HG02943 (cell line): ENCODE data around the gene TGFBR1.

Experiments used
- ATAC-seq: cut with Tn5 transposase; IDR thresholded peaks from one replicate; pipeline ENCODE4 v1.9.1; 2021; ENCODE audit warnings: mild to moderate bottlenecking, low read depth, moderate library complexity; ENCODE audit not compliant: unreplicated experiment

Gene TGFBR1

DNA sequence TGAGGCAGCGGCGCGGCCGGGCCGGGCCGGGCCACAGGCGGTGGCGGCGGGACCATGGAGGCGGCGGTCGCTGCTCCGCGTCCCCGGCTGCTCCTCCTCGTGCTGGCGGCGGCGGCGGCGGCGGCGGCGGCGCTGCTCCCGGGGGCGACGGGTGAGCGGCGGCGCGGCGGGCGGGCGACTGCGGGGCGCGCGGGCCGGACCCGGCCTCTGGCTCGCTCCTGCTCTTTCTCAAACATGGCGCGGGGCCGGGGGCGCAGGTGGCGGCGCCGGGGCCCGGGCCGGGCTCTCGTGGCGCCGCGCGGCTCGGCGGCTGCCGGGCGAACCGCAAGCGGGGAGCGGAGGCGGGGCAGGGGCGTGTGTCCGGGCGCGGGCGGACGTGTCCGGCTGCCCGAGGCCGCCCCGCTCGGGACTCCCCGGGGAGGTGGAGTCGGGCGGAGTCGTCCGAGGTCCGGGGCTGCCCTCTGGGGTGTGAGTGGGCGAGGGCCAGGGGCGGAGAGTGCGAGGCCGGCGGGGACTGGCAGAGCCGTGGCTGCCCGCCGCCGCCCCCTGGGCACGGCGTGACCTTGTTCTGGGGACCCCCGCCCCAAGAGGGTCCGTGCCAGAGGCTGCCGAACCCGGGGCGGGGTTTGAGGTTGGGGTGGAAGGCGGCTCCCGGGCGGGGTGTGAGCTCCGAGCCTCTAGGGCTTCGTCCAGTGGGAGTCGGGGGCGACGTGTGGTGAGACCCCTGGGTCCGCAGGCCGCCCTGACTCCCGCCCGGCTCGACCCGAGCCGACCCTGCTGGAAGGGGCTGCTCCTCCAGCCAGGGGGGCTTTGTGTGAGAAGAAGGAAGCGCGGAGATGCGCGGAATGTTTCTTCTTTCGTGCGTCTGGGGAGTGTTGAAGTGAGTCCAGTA lies 485 bp downstream of the TGFBR1 start:
- peak; percentile 48 for ATAC-seq

DNA sequence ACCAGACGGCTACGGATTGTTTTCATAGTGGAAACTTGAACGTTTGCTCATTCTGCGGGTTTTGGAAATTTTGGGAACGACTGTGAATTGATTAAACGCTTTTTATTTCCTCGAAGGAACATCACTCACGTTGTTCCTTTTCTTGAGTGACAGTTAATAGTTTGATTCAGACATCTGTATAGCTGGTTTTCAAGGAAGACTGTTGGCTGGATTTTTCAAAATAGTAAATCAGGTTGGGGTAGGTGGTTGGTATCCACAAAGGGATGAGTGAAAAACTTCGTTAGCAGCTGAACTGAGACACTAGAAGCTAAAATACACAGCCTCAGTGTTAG lies 1.1 kb downstream of the TGFBR1 start:
- no peak for ATAC-seq

DNA sequence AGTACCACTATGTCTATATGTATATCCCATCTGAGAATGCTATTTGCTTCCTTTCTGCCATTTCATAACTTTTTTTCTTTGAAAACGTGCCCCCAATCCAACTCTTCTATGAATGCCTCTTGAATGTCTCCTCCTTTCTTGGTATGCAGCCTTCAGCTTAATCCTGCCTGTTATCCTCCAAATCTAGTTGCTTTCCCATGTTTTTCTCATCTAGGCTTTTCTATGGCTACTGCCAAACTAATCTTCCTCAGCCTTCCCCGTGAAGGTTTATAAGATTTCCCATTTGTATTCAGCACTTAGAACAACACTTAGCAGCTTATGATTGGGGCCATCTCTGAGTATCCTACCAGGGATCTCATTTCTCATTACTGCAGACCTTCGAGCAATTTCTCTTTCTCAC lies 2.5 kb downstream of the TGFBR1 start:
- no peak for ATAC-seq

DNA sequence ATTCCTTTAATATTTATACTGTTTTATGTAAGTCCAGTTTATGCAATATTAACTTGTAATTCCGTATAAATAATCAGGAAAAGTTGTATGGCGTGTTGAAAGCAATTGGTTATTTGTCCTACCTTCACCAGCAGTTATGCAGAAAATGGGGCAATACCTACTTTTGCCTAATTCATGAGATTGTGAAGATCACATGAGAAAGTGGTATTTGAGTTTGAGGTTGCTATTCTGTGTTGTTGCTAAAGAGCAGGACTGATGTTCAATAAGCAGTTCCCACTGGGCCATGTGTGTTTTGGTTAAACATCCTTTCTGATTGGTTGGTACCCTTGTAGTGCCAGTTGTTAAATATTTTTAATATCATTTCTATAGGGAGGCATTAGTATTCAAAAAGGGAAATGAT lies 3.2 kb downstream of the TGFBR1 start:
- ATAC-seq, result no peak

DNA sequence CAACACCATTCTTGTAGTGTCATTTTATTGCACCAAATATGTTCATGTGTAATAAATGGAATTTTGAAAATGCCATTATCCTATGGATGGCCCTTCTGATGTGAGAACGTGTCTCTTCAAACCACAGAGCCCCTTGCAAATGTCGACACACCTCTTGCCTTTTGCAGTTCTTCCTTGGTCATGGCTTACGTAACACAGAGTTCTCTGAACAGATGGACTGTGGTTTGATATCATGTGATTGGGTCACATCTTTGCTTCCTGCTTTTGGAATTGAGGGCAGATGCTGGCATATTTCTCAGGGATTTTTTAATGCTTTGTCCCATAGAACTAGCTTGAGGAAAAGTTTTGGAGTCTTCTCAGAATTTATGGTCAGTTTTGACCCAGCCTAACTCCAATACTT lies 4.6 kb downstream of the TGFBR1 start:
- no peak for ATAC-seq

DNA sequence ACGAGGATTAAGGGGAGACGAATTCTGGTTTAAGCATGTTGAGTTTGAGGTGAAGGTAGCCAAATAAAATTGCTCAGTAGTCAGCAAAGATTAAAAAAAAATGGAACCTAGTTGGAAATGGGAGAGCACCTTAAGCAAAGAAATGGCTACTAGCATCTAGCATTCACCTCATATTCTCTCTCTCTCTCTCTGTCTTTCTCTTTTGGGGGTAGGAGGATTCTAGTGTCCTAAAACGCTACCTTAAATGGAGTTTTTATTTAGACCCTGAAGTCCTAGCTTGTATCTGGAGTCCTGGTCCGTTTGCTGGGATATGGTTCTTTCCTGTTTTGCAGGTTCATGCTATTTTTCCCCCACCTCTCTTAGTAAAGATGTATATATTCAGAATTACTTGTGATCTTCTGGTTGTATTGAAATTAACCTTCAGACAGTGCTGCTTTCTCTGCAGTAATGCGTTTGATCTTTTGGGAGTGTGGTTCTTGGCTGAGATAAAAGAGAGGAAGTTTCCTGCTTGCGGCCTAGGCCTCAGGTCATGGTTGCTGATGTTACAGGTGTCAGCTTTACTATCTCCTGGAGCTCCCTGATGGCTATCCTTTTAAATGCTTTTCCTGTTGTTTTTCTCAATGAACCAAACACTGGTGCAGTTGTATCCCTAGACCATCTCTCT lies 8.0 kb downstream of the TGFBR1 start:
- no peak for ATAC-seq

DNA sequence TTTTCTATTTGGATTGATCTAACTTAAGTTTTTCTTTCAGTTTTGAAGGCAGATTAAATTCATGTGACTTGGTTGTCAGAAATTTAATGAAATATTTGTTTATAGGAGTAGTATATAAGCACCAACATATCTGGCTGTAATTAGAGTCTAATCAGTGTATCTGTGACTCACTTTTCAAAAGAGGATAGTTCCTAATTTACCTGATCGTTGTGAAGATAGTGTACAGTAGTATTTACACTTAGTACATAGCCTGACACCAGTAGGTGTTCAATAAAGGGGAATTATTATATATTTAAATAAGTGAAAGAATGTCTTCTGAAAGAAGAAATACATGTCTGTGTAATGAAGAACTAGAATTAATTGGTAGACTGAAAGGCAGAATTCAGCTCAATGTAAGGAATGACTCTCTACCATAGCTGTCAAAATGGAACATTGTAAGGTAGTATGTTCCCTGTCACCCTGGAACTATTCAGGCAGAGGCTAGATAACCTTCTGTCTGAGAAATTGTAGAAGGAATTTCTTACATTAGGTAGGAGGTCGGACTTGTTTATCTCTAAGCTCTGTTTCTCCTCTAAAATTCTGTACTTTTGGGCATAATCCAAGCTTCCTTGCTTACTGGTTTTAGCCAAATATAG lies 8.6 kb downstream of the TGFBR1 start:
- ATAC-seq, result no peak

DNA sequence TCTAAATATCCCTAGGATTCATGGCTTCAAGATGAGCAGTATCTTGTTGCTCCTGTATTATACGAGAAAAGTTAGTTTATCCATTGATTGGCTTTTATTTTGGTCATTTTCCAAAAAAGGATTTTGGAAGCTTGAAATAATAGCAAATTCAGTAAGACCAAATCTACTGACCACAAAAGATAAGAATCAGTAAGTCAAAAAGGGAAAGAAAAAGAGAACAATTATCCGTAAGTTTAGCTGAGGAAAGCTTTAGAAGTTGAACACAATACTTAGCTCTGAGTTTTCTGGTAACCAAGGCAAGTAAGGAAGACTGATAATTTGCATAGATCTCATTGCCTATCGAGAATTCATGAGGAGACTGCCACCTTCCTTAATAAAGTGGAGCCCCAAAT lies 9.1 kb downstream of the TGFBR1 start:
- ATAC-seq, result no peak

DNA sequence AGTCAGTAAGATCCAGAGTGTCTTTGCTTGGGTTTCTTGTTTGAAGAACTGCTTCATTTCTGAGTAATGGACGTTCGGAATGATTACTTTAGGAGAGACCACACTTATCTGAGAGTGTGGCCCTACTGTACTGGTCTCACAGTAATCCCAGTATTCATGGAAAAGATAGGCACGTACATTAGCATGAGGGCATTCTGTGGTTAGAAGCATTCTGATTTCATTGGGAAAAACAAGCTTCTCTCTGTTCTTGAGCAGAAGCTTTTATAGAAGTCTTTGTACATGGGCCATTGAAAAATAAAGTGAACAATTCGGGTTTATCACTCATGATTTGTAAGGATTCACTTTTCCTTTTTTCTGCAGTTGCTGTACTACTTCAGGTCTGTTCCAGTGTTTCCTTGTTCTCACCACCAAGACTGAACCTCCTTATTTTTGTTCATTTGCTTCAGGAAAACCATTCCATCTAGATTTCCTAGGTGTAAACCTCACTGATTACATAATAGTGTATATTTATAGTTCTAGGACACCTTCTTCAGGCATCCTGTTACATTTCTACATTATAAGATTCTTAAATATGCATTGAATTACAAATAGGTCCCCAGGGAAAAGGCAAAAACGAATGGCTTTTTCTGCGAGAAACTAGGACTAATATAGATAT lies 10.1 kb downstream of the TGFBR1 start:
- no peak for ATAC-seq

DNA sequence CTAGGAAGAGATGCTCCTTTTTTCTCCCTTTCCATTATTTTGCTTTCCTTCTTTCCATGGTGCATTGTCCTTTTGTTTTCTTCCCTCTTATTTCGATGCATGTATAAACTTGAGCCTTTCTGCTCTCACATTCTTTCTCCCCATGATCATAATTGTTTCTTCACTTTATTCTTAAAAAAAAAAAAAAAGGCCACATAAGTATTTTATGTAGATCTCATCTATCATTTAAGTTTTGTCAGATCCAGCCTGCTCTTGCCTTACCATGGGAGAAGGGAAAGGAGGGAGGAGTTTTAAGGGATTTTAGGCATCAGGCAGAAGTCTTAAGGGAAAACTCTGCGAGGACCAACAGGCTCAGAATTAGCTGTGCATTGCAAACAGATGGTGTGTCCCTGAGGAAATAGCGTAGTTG lies 11.1 kb downstream of the TGFBR1 start:
- ATAC-seq, result no peak

DNA sequence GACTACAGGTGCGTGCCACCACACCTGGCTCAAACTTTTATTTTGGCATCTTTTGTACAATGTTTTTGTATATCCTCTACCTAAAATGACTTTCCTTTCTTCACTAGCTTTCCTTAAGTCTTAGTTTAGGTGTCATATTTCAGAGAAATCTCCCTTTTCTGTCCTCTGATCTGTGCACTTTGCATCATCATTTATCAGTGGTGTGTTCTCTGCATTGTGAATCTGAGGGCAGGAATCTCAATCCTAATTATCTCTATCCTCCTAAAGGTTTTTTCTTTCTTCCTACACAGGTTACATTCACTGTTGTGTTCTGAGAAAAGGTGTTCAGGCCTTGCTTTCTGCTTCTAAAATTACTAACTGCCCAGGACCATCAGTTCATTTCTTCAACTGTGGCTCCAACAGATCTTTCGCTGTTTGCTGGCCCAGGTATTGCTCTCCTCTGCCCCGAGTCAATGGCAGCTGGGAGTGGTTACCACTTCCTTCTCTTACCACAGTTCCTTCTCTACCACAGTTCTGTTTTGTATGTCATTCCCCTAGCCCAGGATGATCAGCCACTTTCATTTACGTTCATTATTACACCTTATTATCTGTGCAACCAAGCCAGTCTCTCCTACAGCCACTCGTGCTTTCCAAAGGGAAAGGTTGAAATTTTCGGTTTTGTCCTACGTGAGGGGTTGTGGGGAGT lies 14.0 kb downstream of the TGFBR1 start:
- ATAC-seq, result peak; percentile 98

DNA sequence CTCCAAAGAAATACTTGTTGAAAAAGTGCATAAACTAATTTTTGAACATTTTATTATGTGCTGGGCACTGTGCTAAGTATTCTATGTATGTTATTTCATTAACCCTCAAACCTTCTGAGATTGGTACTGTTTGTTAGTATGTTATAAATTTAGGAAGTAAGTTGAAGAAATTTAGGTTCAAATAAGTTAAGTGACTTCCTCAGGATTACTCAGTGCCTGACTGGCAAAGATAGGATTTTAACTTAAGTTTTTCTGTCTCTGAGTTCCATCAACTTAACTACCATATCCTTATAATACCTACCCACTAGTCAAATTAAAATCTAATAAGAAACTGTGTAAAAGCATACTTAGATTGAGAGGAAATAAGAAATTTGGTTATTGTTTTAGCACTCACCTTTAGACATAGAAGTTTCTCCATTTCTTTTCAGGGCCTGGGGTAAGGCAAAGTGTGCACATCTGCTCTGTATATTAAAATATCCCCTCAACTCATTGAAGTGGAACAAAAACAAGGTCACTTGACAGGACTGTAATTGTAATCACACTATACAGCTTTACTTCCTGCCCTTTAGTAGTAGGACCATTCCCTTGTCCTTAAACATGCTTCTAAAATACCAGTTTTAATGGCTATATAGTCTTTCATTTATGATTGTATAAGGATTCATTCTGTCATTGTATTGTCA lies 15.2 kb downstream of the TGFBR1 start:
- ATAC-seq, result no peak

DNA sequence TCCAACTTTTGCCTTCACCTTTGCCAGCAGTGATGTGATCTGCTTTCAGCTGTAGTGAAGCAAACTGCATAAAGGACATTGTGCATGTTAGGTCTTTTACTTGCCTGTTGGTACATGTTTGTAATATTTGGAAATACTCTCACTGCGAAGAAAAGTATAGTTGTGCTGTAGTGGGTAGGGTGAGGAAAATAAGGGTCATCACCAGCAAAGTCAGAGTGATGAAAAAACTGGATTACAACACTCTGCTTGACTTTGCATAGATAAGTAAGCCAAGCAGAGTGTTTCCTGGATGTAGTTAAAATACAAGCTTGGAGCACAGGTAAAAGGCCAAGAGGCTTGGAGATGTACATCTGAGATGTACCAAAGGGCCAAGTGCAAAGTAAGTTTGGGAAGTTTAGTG lies 16.7 kb downstream of the TGFBR1 start:
- ATAC-seq, result no peak

DNA sequence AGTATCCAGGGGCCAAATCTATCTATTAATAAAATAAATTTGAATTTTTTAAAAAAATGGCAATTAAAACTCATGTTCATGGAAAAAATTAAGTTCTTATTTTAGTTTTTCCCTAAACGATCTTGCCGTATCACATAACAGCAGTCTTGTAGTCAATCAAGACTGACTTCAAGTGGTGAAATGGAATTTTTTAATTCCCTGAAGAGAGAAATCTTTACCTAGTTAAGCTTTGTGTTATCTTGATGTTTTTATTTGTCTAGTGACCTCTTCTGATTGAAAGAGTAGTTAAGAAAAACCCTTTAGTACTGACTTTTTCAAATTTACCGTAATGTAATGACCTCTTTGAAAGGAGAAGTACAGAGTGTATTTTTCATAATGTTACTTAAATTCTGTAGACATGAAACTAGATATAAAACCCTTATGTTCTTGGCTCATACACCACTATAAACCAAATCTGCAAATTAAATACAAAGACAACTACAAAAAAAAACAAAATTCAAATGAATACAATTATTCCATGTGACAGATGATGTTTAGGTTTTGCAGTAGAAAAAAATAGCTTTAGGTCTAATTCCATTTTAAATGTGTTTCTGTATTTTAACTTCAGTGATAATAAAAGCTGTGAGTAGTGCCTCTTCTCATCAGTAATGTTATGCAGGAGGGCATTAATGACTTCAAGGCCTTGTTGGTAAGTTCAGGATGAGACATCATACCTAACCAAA lies 19.8 kb downstream of the TGFBR1 start:
- no peak for ATAC-seq

DNA sequence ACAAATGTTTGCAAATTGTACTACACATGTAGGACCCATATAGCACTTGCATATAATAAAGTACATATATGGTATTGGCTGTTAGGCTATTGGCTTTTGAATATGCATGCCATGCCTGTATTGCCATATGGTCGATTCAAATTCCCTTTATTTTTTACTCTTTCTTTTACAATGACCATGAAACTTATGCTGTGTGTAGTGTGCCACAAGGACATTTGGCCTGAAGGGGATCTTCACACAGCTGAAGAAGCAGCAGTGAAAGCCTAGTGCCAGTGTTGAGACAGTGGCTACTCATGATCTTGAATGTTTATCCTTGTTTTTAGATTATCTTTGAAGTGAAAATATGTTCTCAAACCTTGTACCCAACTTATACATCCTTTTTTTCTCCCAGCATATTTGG lies 20.5 kb downstream of the TGFBR1 start:
- ATAC-seq, result no peak

DNA sequence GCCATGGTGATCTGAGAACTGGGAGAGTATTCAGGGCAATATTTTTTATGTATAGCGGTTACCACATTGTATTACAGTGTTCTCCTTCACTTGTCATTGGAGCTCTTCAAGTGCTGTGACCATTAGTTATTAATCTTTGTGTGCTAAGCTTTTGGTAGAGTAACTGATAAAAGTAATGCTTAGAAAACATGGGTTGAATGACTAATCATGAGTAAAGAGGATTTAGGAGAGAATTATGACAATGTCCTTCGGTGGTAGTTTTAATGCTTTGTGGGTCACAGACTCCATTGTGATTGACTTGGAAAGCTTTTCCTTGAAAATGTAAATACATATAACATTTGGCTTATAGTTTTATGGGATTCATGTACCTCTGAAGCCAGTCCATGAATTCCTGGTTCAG lies 21.4 kb downstream of the TGFBR1 start:
- no peak for ATAC-seq

DNA sequence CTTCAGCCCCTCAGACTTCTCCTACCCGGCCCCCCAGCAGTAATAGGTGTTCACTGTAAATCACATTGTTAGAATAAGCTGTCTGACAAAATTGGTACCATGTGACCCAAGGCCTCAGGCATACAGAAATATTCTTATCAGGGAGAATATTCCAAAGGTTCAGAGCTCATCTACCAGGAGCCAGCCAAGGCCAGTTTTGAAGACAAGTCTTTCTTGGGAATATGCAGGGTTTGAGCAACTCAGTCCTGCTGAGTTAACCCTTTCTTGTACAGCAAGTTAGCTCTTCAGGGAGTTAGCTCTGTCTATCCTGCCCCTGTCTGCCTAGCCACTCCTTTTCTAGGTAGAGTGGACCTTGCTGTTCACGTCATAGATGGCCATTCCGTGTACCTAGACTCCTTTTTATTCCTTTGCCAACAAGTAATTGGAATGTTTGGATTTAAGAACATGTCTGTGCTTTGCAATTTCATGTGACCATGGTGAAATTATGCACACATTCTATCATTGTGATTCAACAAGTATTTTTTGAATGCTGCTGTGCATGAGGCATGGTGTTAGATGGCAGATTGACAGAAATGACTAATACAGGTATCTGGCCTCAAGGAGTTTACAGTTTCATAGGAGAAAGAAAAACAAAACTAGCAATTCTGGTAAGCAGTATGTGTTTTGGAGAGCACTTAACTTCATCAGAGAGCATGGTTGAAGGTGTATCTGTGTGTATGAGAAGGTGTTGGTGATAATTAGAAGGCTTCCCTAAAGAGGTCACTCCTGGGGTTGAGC lies 22.6 kb downstream of the TGFBR1 start:
- ATAC-seq, result no peak

DNA sequence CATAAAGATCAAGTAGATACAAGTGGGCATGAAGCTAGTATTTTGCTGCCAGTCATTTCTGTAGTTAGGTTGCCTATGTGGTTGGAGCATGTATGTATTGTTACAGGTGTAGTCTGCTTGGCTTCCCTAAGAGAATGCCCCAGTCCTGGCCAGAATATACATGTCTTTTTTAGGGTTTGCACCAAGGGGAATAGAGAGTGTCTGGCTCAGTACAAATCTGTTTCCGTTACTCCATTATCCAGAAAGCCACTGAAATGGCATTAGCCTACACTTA lies 23.2 kb downstream of the TGFBR1 start:
- no peak for ATAC-seq

DNA sequence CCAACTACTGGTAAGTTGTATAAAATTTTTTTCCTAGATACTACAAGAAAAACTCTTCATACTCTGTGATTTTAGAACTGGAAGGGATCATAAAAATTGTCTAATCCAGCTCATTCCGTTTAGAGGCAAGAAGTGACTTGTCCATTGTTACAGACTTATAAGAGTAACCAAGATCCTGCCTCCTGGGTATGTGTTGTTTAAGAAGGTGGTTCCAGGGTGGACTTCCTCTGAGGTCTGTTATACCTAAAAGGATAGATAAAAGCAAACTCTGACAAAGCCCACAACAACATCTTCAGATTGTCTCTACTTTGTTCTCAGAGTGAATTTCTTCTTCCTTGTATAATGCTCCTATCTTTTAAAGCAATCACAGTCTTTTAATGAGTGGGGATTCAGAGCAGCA lies 24.2 kb downstream of the TGFBR1 start:
- ATAC-seq, result no peak
